ENCODE results near the gene PROM1. TPM values are rescaled to one million over a fixed set of nuclear protein-coding genes. Genes with fewer than 3 reads are reported as not detected.

Gene PROM1
- polyA plus RNA-seq, 3 donors: not detected

DNA sequence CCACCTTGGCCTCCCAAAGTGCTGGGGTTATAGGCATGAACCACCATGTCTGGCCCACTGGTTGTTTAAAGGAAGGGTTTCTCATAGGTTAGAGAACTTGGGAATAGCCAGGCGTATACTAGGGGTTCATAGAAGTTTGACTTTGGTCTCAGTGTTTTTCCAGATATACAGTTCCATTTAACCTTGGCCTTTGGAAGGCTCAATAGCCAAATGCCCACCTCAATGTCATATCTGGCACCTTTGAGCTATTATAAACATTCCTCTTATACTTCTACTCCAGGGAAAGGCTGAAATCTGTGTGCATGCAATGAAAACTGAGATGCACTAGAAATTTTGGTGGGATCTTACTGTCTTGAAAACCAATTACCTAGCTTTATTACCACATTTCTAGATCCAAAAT, 47.5 kb upstream of the PROM1 start:
- TF ChIP-seq, protein P1, sequence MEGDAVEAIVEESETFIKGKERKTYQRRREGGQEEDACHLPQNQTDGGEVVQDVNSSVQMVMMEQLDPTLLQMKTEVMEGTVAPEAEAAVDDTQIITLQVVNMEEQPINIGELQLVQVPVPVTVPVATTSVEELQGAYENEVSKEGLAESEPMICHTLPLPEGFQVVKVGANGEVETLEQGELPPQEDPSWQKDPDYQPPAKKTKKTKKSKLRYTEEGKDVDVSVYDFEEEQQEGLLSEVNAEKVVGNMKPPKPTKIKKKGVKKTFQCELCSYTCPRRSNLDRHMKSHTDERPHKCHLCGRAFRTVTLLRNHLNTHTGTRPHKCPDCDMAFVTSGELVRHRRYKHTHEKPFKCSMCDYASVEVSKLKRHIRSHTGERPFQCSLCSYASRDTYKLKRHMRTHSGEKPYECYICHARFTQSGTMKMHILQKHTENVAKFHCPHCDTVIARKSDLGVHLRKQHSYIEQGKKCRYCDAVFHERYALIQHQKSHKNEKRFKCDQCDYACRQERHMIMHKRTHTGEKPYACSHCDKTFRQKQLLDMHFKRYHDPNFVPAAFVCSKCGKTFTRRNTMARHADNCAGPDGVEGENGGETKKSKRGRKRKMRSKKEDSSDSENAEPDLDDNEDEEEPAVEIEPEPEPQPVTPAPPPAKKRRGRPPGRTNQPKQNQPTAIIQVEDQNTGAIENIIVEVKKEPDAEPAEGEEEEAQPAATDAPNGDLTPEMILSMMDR (IDR thresholded peaks at IDR 0.05): no peak
- no CpG with 5 or more reads among the region's 1 CpG for WGBS (ENCODE audit: insufficient coverage)
- H3K9me3 Mint-ChIP-seq: peaks cover 4 to 15% (median 8%) of the 10 kb centered on the region in 7 donors

DNA sequence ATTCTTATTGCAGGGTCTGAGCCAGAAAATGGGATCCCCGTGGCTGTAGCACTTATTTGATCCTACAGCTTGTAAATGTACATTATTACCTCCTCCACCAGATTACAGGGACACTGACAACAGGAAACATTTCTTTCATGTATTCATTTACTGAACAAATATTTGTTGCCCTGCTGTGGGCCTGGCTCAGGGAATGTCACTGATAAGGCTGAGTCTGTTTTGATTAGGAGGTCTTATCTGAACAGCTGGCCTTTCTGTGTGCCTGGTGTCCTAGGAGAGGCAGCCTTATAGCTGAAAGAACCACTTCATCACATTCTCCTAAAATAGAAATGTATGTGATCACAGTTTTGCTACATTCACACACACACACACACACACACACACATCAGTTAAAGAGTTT, 45.5 kb upstream of the PROM1 start:
- H3K79me2 ChIP-seq (ENCODE audit: insufficient read depth, low read length): no peaks in the 10 kb centered on the region
- no CpG with 5 or more reads among the region's 1 CpG for WGBS (ENCODE audit: insufficient coverage)
- no peak overlapping the region for H2AFZ ChIP-seq (ENCODE audit: insufficient read depth, low read depth, low read length, poor library complexity, severe bottlenecking)
- no peaks in the 10 kb centered on the region for H3K27me3 Mint-ChIP-seq (ENCODE audit: low read depth in 3 of 3)
- intact Hi-C loops (cut with micrococcal nuclease): no loop called here
- no peak overlapping the region for H3K27ac ChIP-seq (ENCODE audit: low read depth in 1 of 2, low read length in 2 of 2)
- TF ChIP-seq, protein P1 (IDR thresholded peaks at IDR 0.05): no peak
- no peaks in the 10 kb centered on the region for H3K4me1 ChIP-seq (ENCODE audit: control insufficient read depth in 1 of 2, insufficient read depth in 2 of 2, low read length in 2 of 2)
- peaks cover 0 to 2% (median under 1%) of the 10 kb centered on the region in 7 donors for H3K9me3 Mint-ChIP-seq
- DNase-seq: no peak
- no peaks in the 10 kb centered on the region for H3K36me3 ChIP-seq (replicated peaks in 1 of 2; ENCODE audit: control insufficient read depth in 1 of 2, insufficient read depth in 2 of 2, low read length in 2 of 2)
- no peaks in the 10 kb centered on the region for H3K27me3 ChIP-seq (ENCODE audit: control insufficient read depth in 2 of 2, insufficient read depth in 2 of 2, low read length in 2 of 2)
- no peak overlapping the region for H3K4me3 ChIP-seq (replicated peaks in 1 of 3; ENCODE audit: low read depth in 2 of 3, low read length in 3 of 3)
- H3K4me1 Mint-ChIP-seq: no peaks in the 10 kb centered on the region
- no peaks in the 10 kb centered on the region for H3K36me3 Mint-ChIP-seq
- no peaks in the 10 kb centered on the region for H4K20me1 ChIP-seq (ENCODE audit: insufficient read depth, low read length)
- H3K4me2 ChIP-seq (replicated peaks; ENCODE audit: extremely low read depth, low read length, poor library complexity, severe bottlenecking): no peak overlapping the region
- H3K27ac Mint-ChIP-seq: no peak overlapping the region
- no peak overlapping the region for H3K9ac ChIP-seq (ENCODE audit: insufficient read depth, low read length, poor library complexity, severe bottlenecking)
- no peaks in the 10 kb centered on the region for H3K9me3 ChIP-seq (replicated peaks in 1 of 2; ENCODE audit: control insufficient read depth in 1 of 2, insufficient read depth in 1 of 2, low read length in 2 of 2)
- H3K4me3 Mint-ChIP-seq: no peak overlapping the region

More for the DNA sequence above, 47.5 kb upstream of the PROM1 start:
- Histone ChIP-seq H4K20me1 (ENCODE audit: insufficient read depth, low read length) (no peaks in the 10 kb centered on the region), H3K4me2 (replicated peaks; ENCODE audit: extremely low read depth, low read length, poor library complexity, severe bottlenecking) (no peak overlapping the region), H3K27ac (ENCODE audit: low read depth in 1 of 2, low read length in 2 of 2) (no peak overlapping the region), H2AFZ (ENCODE audit: insufficient read depth, low read depth, low read length, poor library complexity, severe bottlenecking) (no peak overlapping the region), H3K4me3 (replicated peaks in 1 of 3; ENCODE audit: low read depth in 2 of 3, low read length in 3 of 3) (no peak overlapping the region), H3K36me3 (replicated peaks in 1 of 2; ENCODE audit: control insufficient read depth in 1 of 2, insufficient read depth in 2 of 2, low read length in 2 of 2) (no peaks in the 10 kb centered on the region), H3K79me2 (ENCODE audit: insufficient read depth, low read length) (no peaks in the 10 kb centered on the region), H3K4me1 (ENCODE audit: control insufficient read depth in 1 of 2, insufficient read depth in 2 of 2, low read length in 2 of 2) (no peaks in the 10 kb centered on the region), H3K9ac (ENCODE audit: insufficient read depth, low read length, poor library complexity, severe bottlenecking) (no peak overlapping the region), H3K27me3 (ENCODE audit: control insufficient read depth in 2 of 2, insufficient read depth in 2 of 2, low read length in 2 of 2) (no peaks in the 10 kb centered on the region), H3K9me3 (replicated peaks in 1 of 2; ENCODE audit: control insufficient read depth in 1 of 2, insufficient read depth in 1 of 2, low read length in 2 of 2) (peaks cover 0 to 13% of the 10 kb centered on the region in 2 donors)
- Mint-ChIP-seq H3K4me3 (no peak overlapping the region), H3K36me3 (no peaks in the 10 kb centered on the region), H3K27me3 (ENCODE audit: low read depth in 3 of 3) (no peaks in the 10 kb centered on the region), H3K27ac (no peak overlapping the region), H3K4me1 (no peaks in the 10 kb centered on the region)
- intact Hi-C loops (cut with micrococcal nuclease): no loop called here
- DNase-seq: no peak

Data from CD14-positive monocyte (primary cell).